Measurements from ENCODE around the gene AOPEP. TPM values are rescaled to one million over a fixed set of nuclear protein-coding genes. Genes with fewer than 3 reads are reported as not detected.

The AOPEP gene
- total RNA-seq, 2 donors from 2014 or later: 81.5 to 224 TPM

GRCh38 chr9:94743035-94743954 lies 16.8 kb downstream of the AOPEP start:
- no peak overlapping the region for H3K4me3 ChIP-seq
- DNase-seq (peak; percentile 21 to 56 (median 39)), ATAC-seq (peak; percentile 76)
- intact Hi-C loops (cut with DNase I): no loop called here
- no peaks in the 10 kb centered on the region for H3K36me3 ChIP-seq (replicated peaks in 1 of 2; ENCODE audit: insufficient read depth in 1 of 2, low read depth in 2 of 2)
- H3K9me3 ChIP-seq: no peaks in the 10 kb centered on the region
- TF ChIP-seq POLR2A (IDR thresholded peaks at IDR 0.05) (no peak), CTCF (IDR thresholded peaks at IDR 0.05) (no peak)
- WGBS, 2 donors: 50 to 51% methylated on average over 6 of the region's 6 CpGs
- peak overlapping the region in 3 of 4 donors; percentile 2 to 57 (median 55) for H3K27ac ChIP-seq
- peaks cover 17% of the 10 kb centered on the region for H3K4me1 ChIP-seq
- no peaks in the 10 kb centered on the region for H3K27me3 ChIP-seq

GRCh38 chr9:94745806-94746540 lies 19.5 kb downstream of the AOPEP start:
- Histone ChIP-seq H3K27me3 (no peaks in the 10 kb centered on the region), H3K27ac (peak overlapping the region in 3 of 4 donors; percentile 11 to 48 (median 34)), H3K4me3 (no peak overlapping the region), H3K36me3 (replicated peaks in 1 of 2; ENCODE audit: insufficient read depth in 1 of 2, low read depth in 2 of 2) (no peaks in the 10 kb centered on the region), H3K9me3 (no peaks in the 10 kb centered on the region), H3K4me1 (peaks cover 17% of the 10 kb centered on the region)
- TF ChIP-seq POLR2A (IDR thresholded peaks at IDR 0.05) (no peak), CTCF (IDR thresholded peaks at IDR 0.05) (no peak)
- intact Hi-C loops (cut with DNase I): no loop called here
- ATAC-seq (no peak), DNase-seq (no peak)
- WGBS, 2 donors: 89 to 93% methylated on average over 8 of the region's 8 CpGs

- ATAC-seq (no peak), DNase-seq (no peak)
- Histone ChIP-seq H3K9me3 (no peaks in the 10 kb centered on the region), H3K4me3 (no peak overlapping the region), H3K27me3 (no peaks in the 10 kb centered on the region), H3K27ac (peak overlapping the region in 3 of 4 donors; percentile 11 to 48 (median 34)), H3K4me1 (peaks cover 17% of the 10 kb centered on the region), H3K36me3 (replicated peaks in 1 of 2; ENCODE audit: insufficient read depth in 1 of 2, low read depth in 2 of 2) (no peaks in the 10 kb centered on the region)
- intact Hi-C loops (cut with DNase I): no loop called here
- 46 to 47% methylated on average over 4 of the region's 4 CpGs for WGBS, 2 donors
- TF ChIP-seq CTCF (IDR thresholded peaks at IDR 0.05) (no peak), POLR2A (IDR thresholded peaks at IDR 0.05) (no peak)
These were observed 20.3 kb downstream of the AOPEP start for GRCh38 chr9:94746541-94747370.

- DNase-seq: no peak
- intact Hi-C loops (cut with DNase I): no loop called here
- no peaks in the 10 kb centered on the region for H3K9me3 ChIP-seq
- no peak overlapping the region for H3K27ac ChIP-seq
- no peaks in the 10 kb centered on the region for H3K4me1 ChIP-seq
- TF ChIP-seq POLR2A (IDR thresholded peaks at IDR 0.05): no peak
- TF ChIP-seq CTCF (IDR thresholded peaks at IDR 0.05): no peak
- no peak for ATAC-seq
- no peaks in the 10 kb centered on the region for H3K36me3 ChIP-seq (replicated peaks in 1 of 2; ENCODE audit: insufficient read depth in 1 of 2, low read depth in 2 of 2)
- no peaks in the 10 kb centered on the region for H3K27me3 ChIP-seq
- WGBS, 2 donors: 93 to 95% methylated on average over 4 of the region's 4 CpGs
- H3K4me3 ChIP-seq: no peak overlapping the region
These were observed 28.5 kb downstream of the AOPEP start for GRCh38 chr9:94754976-94755475.
